Heart right ventricle (tissue), 16 donors: ENCODE results near the gene CDCP1. TPM values are rescaled to one million over a fixed set of nuclear protein-coding genes. Genes with fewer than 3 reads are reported as not detected.
A peak's percentile ranks its signal among the peaks of the same experiment; 100 is the strongest.

Experiments used
- ATAC-seq, 8 donors: fragments of 200-7000 bp; cut with Tn5 transposase; one replicate each; pipeline ENCODE4 v1.9.1; 2020; ENCODE audit warnings: mild to moderate bottlenecking in 8 of 8, moderate library complexity in 8 of 8, moderate number of reproducible peaks in 1 of 8
- DNase-seq, 2 donors: peaks; one replicate each; pipeline ENCODE4 v3.0.0-alpha.2; 2020
- H3K27ac ChIP-seq, 10 donors: fragments of 200-600 bp; sonication (generic) in 2 of 10; one replicate each; pipeline versions ENCODE4 v1.5.0 to v1.8.0; 2020 to 2022; ENCODE audit warnings: mild to moderate bottlenecking in 3 of 10
- H3K27me3 ChIP-seq, 7 donors: fragments of 200-600 bp; one replicate each; pipeline ENCODE4 v1.8.0; 2021 to 2022; ENCODE audit warnings: mild to moderate bottlenecking in 2 of 7
- H3K36me3 ChIP-seq, 9 donors: fragments of 200-600 bp; sonication (generic) in 1 of 9; one replicate each; pipeline versions ENCODE4 v1.5.0 to v1.8.0; 2020 to 2022; ENCODE audit warnings: mild to moderate bottlenecking in 2 of 9
- H3K4me1 ChIP-seq, 9 donors: fragments of 200-600 bp; sonication (generic) in 1 of 9; one replicate each; pipeline versions ENCODE4 v1.5.0 to v1.8.0; 2020 to 2022; ENCODE audit warnings: mild to moderate bottlenecking in 4 of 9
- H3K4me3 ChIP-seq, 10 donors: fragments of 200-600 bp; sonication (generic) in 2 of 10; one replicate each; pipeline versions ENCODE4 v1.5.0 to v1.8.0; 2020 to 2022; ENCODE audit warnings: mild to moderate bottlenecking in 7 of 10, moderate library complexity in 2 of 10
- H3K9me3 ChIP-seq, 11 donors: fragments of 200-600 bp in 10 of 11; sonication (generic) in 2 of 11; one replicate each; pipeline versions ENCODE4 v1.5.0 to v1.8.0; 2013 to 2022; ENCODE audit warnings: mild to moderate bottlenecking in 2 of 11, control low read depth in 1 of 11, moderate library complexity in 1 of 11
- CTCF ChIP-seq, 9 donors: fragments of 200-600 bp; sonication (generic) in 2 of 9; IDR thresholded peaks; one replicate each; pipeline versions ENCODE4 v1.5.0 to v1.8.0; 2021 to 2022; ENCODE audit warnings: antibody characterized with exemption in 9 of 9, mild to moderate bottlenecking in 5 of 9, moderate library complexity in 1 of 9
- WGBS, 2 donors: extraction: QIAGEN DNeasy Blood & Tissue Kit; methylation state at CpG; one replicate each; pipeline ENCODE4 v1.1.7; 2013; ENCODE audit warnings: inconsistent platforms in 1 of 2; 5-methylcytosine and 5-hydroxymethylcytosine counted together
- intact Hi-C, 10 donors: fragments of 100-400 bp; cut with DNase I; formaldehyde crosslinking; loops; one replicate each; pipeline versions ENCODE4 v1.11.1 to v1.14.2; 2022
- polyA plus RNA-seq, 2 donors: library from polyadenylated mRNA; stranded (reverse); fragments of 200-250 nt; gene quantifications; one replicate each; pipeline ENCODE4 v1.2.3, GENCODE V29; 2013
- total RNA-seq, 10 donors: library from RNA; stranded (reverse); fragmentation: NEBNext Ultra II Directional in 3 of 10; extraction: Animal tissue kit (Norgen Biotek cat#: 25700) in 3 of 10; gene quantifications; one replicate each; pipeline versions ENCODE4 v1.2.1 to v1.2.4, GENCODE V29; 2021 to 2023
- donor health status: Arrhythmogenic right ventricular cardiomyopathy.
- donor health status: ischemic (EF 13 %, LVEDD 7.1; RV severe dilation, severe dysfunction).
- donor health status: healthy with polysubstance abuse.
- donor health status: DM: no; HTN: yes; CAD: no.
- donor health status: DM: no; HTN: no; CAD: no.
- donor health status: ischemic (EF 25% LVEDD 6.9; RV normal size, moderate dysfunction).
- donor health status: ischemic (EF 25% LVEDD 5.7; RV mildly dilated, moderate dysfunction).
- donor health status: healthy.
- donor health status: DM: yes; HTN: yes; CAD: no.
- donor health status: Ischemic cardiomyopathy.
- donor health status: ischemic (EF 35%, LVEDD 5.7; RV mildly dilated, moderate dysfunction).
- donor health status: nonischemic (EF 11% LVEDD 7.7; RV severe dilation, severe dysfunction).
- donor health status: DM: yes; HTN: yes; CAD: no.
- donor health status: PGD.
- donor health status: ischemic (EF 29% LVEDD 5.4; RV normal size, mild dysfunction).
- donor health status: nonischemic (EF 23%, LVEDD 6.1; RV moderate dilation, normal function).

The CDCP1 gene
- total and polyA plus RNA-seq, 12 donors, result 0.15 to 2.8 (median 0.27) TPM

DNA sequence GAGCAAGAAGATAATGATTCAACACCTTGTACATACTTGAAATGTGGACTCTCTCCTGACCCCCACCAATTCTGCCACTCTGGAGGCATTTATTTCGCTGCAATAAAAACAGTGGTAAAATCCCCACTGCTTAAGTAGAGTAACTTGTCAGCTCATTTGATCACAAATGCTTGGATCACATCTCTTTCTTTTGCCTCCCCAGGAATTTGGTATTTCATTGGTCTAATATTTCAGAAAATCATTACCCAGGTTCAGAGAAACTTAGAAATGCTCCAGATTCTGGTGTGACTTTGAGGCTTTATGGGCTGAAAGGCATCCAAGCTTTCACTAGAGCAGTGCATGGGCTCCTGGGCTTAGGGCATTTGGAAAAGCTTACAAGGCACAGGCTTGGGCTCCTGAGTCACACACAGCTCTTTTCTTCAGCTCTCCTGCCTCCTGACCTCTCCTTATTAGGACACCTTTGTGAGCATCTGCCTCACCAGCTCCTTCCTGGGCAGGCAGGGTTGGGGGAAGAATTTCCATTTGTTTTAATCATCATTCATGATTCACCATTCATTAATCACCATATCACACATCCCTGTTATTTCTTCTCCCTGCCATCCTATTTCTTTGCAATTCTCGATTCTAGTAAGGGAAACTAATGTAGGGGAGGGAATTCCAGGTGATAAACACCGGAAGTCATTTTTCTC, 22.5 kb downstream of the CDCP1 start:
- H3K4me1 ChIP-seq, result peaks cover 0 to 29% (median 5%) of the 10 kb centered on the region in 9 donors
- H3K36me3 ChIP-seq, result no peaks in the 10 kb centered on the region
- no peak overlapping the region for H3K4me3 ChIP-seq
- 74% methylated on average over 3 of the region's 3 CpGs for WGBS, 2 donors
- DNase-seq (no peak), ATAC-seq (no peak)
- no peak for TF ChIP-seq CTCF (IDR thresholded peaks at IDR 0.05)
- H3K27ac ChIP-seq, result peak overlapping the region in 3 of 10 donors; percentile 6 to 75 (median 19)
- intact Hi-C loops, result no loop called here
- H3K9me3 ChIP-seq, result no peaks in the 10 kb centered on the region
- peaks cover 0 to 3% (median 0%) of the 10 kb centered on the region in 7 donors for H3K27me3 ChIP-seq

DNA sequence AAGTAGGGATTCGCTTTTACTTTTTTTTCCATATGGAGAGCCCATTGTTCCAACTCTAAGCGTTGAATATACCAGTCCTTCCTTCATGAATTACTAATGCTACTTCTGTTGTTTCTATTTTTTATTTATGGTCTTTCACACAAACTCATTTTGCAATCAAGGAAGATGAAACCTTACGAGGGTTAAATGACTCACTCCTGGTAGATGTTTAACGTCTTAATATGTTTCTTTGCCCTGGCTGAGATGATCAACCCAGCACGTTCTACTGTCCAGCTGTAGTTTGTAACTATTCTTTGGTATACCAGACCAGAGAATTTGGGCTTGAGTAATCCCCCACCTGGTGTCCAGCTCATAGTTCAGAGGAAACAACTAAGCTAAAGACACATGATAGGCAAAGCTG, 23.1 kb downstream of the CDCP1 start:
- peaks cover 0 to 3% (median 0%) of the 10 kb centered on the region in 7 donors for H3K27me3 ChIP-seq
- H3K27ac ChIP-seq, result peak overlapping the region in 1 of 10 donors; percentile 75
- no peaks in the 10 kb centered on the region for H3K36me3 ChIP-seq
- intact Hi-C loops, result no loop called here
- H3K4me3 ChIP-seq, result no peak overlapping the region
- no peak for TF ChIP-seq CTCF (IDR thresholded peaks at IDR 0.05)
- H3K4me1 ChIP-seq, result peaks cover 0 to 31% (median 5%) of the 10 kb centered on the region in 9 donors
- WGBS, 2 donors, result 63 to 66% methylated on average over 5 of the region's 5 CpGs
- no peaks in the 10 kb centered on the region for H3K9me3 ChIP-seq
- no peak for ATAC-seq
- no peak for DNase-seq

DNA sequence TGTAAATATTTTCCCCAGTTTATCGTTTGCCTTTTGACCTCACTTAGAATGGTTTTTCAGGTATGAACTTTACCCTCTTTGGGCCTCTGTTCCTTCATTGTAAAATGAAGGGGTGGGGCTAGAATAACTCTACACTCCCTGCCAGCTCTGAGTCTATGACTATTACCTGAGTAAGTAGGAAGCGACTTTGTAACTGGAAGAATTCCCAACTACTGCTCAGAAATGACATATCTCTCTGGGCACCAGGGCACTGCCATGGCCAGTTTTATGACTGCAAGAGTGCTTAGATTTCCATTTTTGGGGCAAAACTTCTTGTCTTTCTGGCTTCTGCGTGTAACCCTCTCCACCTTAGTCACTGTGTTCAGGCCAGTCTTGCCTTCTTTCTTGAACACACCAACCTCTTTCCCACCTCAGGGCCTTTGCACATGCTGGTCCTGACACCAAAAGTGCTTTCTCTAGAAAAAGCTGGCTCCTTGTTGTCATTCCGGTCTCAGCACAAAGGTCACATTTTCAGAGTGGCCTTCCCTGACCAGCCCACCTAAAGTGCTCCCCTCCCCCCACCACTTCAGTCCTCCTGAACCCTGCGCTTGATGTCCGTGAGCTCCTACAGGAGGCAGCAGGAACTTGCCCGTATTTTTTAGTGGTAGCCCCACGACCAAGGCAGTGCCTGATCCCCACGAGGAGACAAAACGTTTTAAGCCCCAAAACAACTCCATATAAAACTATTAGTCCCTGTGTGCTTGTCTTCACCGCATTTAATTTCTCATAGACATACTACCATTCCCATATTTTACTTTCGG, 25.6 kb downstream of the CDCP1 start:
- no peak for ATAC-seq
- no peak overlapping the region for H3K27ac ChIP-seq

More for the DNA sequence above, 25.6 kb downstream of the CDCP1 start:
- Histone ChIP-seq H3K36me3 (no peaks in the 10 kb centered on the region), H3K4me1 (peaks cover 0 to 27% (median 6%) of the 10 kb centered on the region in 9 donors), H3K27me3 (peaks cover 0 to 3% (median 0%) of the 10 kb centered on the region in 7 donors), H3K9me3 (no peaks in the 10 kb centered on the region), H3K4me3 (no peak overlapping the region)
- TF ChIP-seq CTCF (IDR thresholded peaks at IDR 0.05), result no peak
- 81 to 83% methylated on average over 12 of the region's 12 CpGs for WGBS, 2 donors
- intact Hi-C loops, result no loop called here
- no peak for DNase-seq
